GM12801 (cell line): ENCODE measurements around the gene KLHL40.

Experiments used
- TF ChIP-seq, protein P1 (sequence below): IDR thresholded peaks from one replicate; pipeline ENCODE4 v1.5.1; 2011; ENCODE audit warnings: control low read depth; ENCODE audit not compliant: insufficient read length; ENCODE audit errors: extremely low read depth

KLHL40 gene

DNA sequence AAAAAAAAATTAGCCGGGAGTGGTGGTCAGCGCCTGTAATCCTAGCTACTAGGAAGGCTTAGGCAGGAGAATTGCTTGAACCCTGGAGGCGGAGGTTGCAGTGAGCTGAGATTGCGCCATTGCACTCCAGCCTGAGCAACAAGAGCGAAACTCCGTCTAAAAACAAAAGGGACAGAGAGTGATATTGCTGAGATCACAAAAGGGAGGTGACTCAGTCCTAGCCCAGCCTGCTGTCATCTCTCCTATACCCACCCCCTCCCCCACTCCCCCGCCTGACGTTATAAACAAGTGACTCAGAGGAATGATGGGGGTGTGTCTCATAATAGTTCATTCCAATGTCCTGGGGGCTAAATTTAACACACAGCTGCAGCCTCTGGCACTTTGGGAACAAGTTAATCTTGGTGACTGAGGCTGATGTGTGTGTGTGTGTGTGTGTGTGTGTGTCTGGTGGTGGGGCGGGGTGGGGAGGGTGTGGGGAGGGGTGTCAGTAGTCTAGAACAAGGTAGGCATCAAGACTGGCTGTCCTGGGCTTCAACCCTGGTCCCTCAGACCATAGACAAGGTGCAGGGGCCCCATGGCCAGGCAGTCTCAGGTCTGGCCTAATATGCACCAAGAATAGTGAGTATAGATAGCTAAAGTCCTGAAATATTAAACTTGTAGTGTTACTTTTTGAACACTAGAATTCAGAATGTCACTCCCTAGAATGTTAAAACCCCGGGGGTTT, 1.3 kb upstream of the KLHL40 start:
- TF ChIP-seq, protein P1, sequence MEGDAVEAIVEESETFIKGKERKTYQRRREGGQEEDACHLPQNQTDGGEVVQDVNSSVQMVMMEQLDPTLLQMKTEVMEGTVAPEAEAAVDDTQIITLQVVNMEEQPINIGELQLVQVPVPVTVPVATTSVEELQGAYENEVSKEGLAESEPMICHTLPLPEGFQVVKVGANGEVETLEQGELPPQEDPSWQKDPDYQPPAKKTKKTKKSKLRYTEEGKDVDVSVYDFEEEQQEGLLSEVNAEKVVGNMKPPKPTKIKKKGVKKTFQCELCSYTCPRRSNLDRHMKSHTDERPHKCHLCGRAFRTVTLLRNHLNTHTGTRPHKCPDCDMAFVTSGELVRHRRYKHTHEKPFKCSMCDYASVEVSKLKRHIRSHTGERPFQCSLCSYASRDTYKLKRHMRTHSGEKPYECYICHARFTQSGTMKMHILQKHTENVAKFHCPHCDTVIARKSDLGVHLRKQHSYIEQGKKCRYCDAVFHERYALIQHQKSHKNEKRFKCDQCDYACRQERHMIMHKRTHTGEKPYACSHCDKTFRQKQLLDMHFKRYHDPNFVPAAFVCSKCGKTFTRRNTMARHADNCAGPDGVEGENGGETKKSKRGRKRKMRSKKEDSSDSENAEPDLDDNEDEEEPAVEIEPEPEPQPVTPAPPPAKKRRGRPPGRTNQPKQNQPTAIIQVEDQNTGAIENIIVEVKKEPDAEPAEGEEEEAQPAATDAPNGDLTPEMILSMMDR, result no peak

DNA sequence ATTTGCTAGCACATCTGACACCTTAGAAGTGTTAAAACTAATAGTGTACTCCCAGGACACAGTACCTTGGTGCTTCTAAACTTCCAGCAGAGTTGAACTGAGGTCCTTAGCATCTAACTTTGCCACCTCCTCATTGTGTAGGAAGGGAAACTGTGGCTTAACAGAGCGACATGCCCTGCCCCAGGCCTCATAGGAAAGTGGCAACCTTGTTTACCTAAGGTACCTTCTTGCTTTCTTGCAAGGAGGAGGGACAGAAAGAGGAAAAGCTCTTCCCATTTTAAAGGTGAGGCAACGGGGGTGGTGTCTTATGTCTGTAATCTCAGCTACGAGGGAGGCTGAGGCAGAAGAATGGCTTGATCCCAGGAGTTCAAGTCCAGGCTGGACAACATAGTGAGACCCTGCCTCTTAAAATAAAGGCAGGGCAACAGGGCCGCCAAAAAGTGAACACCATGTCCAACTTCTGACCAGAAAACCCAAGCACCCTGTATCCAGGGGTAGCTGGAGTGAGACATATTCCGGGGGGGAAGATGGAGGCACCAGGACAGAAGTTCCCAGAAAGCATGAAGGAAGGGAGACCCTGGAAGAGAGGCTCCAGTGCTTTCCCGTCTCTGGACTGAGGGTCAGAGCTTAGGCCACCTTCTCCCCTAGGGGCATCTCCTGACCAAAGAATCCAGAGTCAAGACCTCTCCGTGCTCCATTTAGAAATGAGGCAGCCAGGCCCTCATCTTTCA, 540 bp upstream of the KLHL40 start:
- TF ChIP-seq, protein P1, result no peak

DNA sequence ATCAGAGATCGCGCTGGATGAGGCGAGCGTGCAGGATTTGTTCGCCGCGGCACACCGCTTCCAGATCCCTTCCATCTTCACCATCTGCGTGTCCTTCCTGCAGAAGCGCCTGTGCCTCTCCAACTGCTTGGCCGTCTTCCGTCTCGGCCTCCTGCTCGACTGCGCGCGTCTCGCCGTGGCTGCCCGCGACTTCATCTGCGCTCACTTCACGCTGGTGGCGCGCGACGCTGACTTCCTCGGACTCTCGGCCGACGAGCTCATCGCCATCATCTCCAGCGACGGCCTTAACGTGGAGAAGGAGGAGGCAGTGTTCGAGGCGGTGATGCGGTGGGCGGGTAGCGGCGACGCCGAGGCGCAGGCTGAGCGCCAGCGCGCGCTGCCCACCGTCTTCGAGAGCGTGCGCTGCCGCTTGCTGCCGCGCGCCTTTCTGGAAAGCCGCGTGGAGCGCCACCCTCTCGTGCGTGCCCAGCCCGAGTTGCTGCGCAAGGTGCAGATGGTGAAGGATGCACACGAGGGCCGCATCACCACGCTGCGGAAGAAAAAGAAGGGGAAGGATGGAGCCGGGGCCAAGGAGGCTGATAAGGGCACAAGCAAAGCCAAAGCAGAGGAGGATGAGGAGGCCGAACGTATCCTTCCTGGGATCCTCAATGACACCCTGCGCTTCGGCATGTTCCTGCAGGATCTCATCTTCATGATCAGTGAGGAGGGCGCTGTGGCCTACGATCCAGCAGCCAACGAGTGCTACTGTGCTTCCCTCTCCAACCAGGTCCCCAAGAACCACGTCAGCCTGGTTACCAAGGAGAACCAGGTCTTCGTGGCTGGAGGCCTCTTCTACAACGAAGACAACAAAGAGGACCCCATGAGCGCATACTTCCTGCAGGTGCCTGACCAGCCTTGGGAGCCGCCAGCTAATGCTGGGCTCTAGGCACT, 819 bp downstream of the KLHL40 start:
- TF ChIP-seq, protein P1, result no peak

DNA sequence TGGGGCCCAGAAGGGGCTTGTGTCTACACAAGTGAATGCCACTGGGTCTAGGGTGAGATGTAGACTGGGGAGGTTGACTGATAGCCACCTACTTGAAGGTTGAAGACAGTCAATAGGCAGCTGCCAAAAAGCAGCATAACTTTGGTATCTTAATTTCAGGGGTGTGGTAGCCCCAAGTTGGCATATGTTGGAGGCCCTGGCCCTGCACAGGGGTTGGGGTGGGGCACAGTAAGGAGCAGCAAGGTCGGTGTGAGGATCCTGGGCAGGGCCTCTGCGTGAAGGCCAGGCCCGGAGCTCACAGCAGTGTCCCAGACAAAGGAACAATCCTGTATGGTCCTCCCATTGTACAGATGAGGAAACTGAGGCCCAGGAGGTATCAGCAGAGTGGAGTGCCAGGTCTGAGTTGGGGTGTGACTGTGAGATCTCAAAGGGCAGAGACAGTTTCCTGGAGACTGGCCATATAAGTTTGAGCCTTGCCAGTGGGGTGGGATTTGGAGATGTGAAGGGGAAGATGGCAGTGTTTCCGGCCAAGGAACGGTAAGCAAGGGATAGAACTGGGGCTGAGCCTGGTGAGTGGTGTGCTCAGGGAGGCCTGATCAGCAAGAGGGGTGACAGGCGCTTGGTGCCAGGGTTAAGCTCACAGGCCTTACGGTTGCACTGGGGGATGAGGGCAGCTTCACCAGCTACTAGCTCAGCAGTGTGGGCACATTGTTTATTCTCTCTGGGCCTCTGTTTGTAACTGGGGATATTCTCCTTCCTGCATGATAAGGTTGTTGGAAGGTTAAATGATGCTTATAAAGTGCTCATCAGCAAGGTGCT, 1.7 kb downstream of the KLHL40 start:
- TF ChIP-seq, protein P1, result no peak

GRCh38 chr3:42688016-42688415, 2.7 kb downstream of the KLHL40 start:
- TF ChIP-seq, protein P1, result no peak

DNA sequence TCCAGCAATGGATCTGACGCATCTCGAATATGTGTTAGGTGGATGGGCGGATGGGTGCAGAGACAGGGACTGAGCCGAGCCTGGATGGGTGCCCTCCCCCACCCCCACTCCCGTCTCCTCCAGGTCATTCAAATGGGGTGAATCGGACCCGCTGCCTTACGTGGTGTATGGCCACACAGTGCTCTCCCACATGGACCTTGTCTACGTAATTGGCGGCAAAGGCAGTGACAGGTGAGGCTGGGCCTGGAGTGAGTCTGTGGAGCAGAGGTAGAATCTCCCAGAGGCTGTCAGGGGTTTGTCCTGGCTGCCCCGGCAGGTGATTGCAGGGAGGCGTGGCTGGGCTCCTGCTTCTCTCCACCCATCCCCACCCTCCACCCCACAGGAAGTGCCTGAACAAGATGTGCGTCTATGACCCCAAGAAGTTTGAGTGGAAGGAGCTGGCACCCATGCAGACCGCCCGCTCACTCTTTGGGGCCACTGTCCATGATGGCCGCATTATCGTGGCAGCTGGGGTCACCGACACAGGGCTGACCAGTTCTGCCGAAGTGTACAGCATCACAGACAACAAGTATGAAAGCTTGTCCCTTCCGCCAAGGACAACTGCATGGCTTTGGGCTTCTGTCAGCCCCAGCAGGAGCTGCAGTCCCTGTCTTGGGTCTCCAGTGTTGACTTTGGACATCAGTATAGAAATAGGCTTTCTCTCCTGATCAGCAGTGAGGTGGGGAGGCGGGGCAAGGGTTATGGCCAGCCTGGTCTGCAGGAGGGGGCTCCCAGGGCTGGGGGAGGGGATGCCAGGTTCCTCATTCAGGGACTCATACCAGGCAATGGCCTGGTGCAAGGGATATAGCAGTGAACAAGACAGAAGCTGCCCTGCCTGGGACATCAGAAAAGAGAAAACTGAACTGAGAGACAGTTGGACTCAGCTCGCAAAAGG, 3.4 kb downstream of the KLHL40 start:
- TF ChIP-seq, protein P1, result no peak
